B cell (primary cell): ENCODE data around the gene MYO10. TPM values are rescaled to one million over a fixed set of nuclear protein-coding genes. Genes with fewer than 3 reads are reported as not detected.

Experiments
- ATAC-seq: fragments of 200-7000 bp; cut with Tn5 transposase; one replicate; pipeline ENCODE4 v1.10.0; 2021; ENCODE audit warnings: low read depth, mild to moderate bottlenecking, moderate number of reproducible peaks, moderate library complexity
- CTCF ChIA-PET: fragments of 350-600 bp; sonication (Branson Sonifier 250); formaldehyde crosslinking; loops from one replicate; lab custom pipeline; 2021; ENCODE audit warnings: antibody characterized with exemption, inconsistent platforms; lab: Charles Lee
- POLR2A ChIA-PET: fragments of 350-600 bp; sonication (Branson Sonifier 250); formaldehyde crosslinking; loops from one replicate; lab custom pipeline; 2021; ENCODE audit warnings: antibody characterized with exemption; lab: Charles Lee
- DNase-seq: peaks from one replicate; pipeline ENCODE4 v3.0.0; 2013
- H2AFZ ChIP-seq: 2 replicates; pipeline ENCODE4 v1.6.1; 2012; ENCODE audit warnings: mild to moderate bottlenecking, low read depth, low read length; ENCODE audit not compliant: insufficient read depth, poor library complexity, severe bottlenecking
- H3K27ac ChIP-seq, 2 donors: 1 replicate in 1 of 2; 2 replicates in 1 of 2; pipeline ENCODE4 v1.5.1; 2012 to 2013; ENCODE audit warnings: low read length in 2 of 2, mild to moderate bottlenecking in 2 of 2, moderate library complexity in 1 of 2
- H3K27me3 ChIP-seq, 4 experiments: fragments of 200-600 bp in 1 of 4; sonication (generic) in 1 of 4; replicated peaks in 1 of 4; 1 replicate in 2 of 4; 2 replicates in 2 of 4; pipeline versions ENCODE4 v1.6.1 to v1.7.0; 2013 to 2016; ENCODE audit warnings: low read length in 3 of 4, mild to moderate bottlenecking in 2 of 4, mixed read lengths in 1 of 4, moderate library complexity in 1 of 4; ENCODE audit not compliant: insufficient read depth in 4 of 4, control insufficient read depth in 3 of 4; ENCODE audit errors: control extremely low read depth in 1 of 4
- H3K36me3 ChIP-seq, 2 experiments: replicated peaks in 1 of 2; 1 replicate in 1 of 2; 2 replicates in 1 of 2; pipeline versions ENCODE4 v1.6.1 to v1.7.1; 2013; ENCODE audit warnings: low read length in 1 of 2; ENCODE audit not compliant: insufficient read depth in 2 of 2, control insufficient read depth in 1 of 2; ENCODE audit errors: control extremely low read depth in 1 of 2, extremely low read depth in 1 of 2
- H3K4me1 ChIP-seq, 2 donors: fragments of 200-600 bp in 1 of 2; sonication (generic) in 1 of 2; 1 replicate in 1 of 2; 2 replicates in 1 of 2; pipeline versions ENCODE4 v1.5.1 to v1.6.1; 2013 to 2017; ENCODE audit warnings: low read length in 2 of 2; ENCODE audit not compliant: control insufficient read depth in 2 of 2, insufficient read depth in 2 of 2
- H3K4me2 ChIP-seq: replicated peaks from 2 replicates; pipeline ENCODE3; 2012; ENCODE audit warnings: mild to moderate bottlenecking, low read depth, low read length; ENCODE audit not compliant: poor library complexity, severe bottlenecking
- H3K4me3 ChIP-seq, 5 experiments: fragments of 200-600 bp in 1 of 5; sonication (generic) in 1 of 5; 1 replicate in 3 of 5; 2 replicates in 2 of 5; pipeline versions ENCODE4 v1.5.1 to v1.7.0; 2011 to 2016; ENCODE audit warnings: low read length in 4 of 5, mild to moderate bottlenecking in 4 of 5, low read depth in 2 of 5, control low read depth in 1 of 5, moderate library complexity in 1 of 5; ENCODE audit not compliant: insufficient read depth in 1 of 5; ENCODE audit errors: control extremely low read depth in 1 of 5, extremely low read depth in 1 of 5
- H3K79me2 ChIP-seq: fragments of 200-600 bp; sonication (generic); one replicate; pipeline ENCODE4 v1.6.0; 2016; ENCODE audit warnings: low read length; ENCODE audit not compliant: control insufficient read depth, insufficient read depth
- H3K9ac ChIP-seq: fragments of 200-600 bp; sonication (generic); 2 replicates; pipeline ENCODE4 v1.6.1; 2017; ENCODE audit warnings: mild to moderate bottlenecking, low read length, moderate library complexity
- H3K9me3 ChIP-seq, 3 donors: one replicate each; pipeline versions ENCODE4 v1.6.1 to v1.7.1; 2013; ENCODE audit warnings: low read length in 2 of 3; ENCODE audit not compliant: control insufficient read depth in 2 of 3, insufficient read depth in 1 of 3; ENCODE audit errors: control extremely low read depth in 1 of 3
- H4K20me1 ChIP-seq: 2 replicates; pipeline ENCODE4 v1.6.0; 2012; ENCODE audit warnings: mild to moderate bottlenecking, low read length; ENCODE audit not compliant: insufficient read depth, control insufficient read depth, poor library complexity, severe bottlenecking
- H3K27ac Mint-ChIP-seq: one replicate; pipeline ENCODE4 v1.8.0; 2021; ENCODE audit warnings: mixed read lengths
- H3K27me3 Mint-ChIP-seq: one replicate; pipeline ENCODE4 v1.8.0; 2021; ENCODE audit warnings: mixed read lengths
- H3K4me1 Mint-ChIP-seq: one replicate; pipeline ENCODE4 v1.8.0; 2021; ENCODE audit warnings: mixed read lengths
- H3K4me3 Mint-ChIP-seq: one replicate; pipeline ENCODE4 v1.8.0; 2021; ENCODE audit warnings: mixed read lengths
- H3K9me3 Mint-ChIP-seq: one replicate; pipeline ENCODE4 v1.8.0; 2022; ENCODE audit warnings: mixed read lengths; ENCODE audit not compliant: insufficient read depth
- EZH2 ChIP-seq: IDR thresholded peaks from 2 replicates; pipeline ENCODE4 v1.6.1; 2012; ENCODE audit warnings: borderline replicate concordance, low read depth, mild to moderate bottlenecking, moderate library complexity, low read length; ENCODE audit not compliant: insufficient read depth, poor library complexity, severe bottlenecking
- WGBS: methylation state at CpG from one replicate; pipeline ENCODE4 v1.1.5; 2013; ENCODE audit warnings: missing lambda C conversion rate; ENCODE audit not compliant: insufficient coverage; 5-methylcytosine and 5-hydroxymethylcytosine counted together
- intact Hi-C: fragments of 100-400 bp; cut with micrococcal nuclease; formaldehyde crosslinking; loops from one replicate; pipeline ENCODE4 v1.10.0; 2022
- polyA plus RNA-seq: library from polyadenylated mRNA; depleted of rRNA; stranded (reverse); fragments of >200 nt; gene quantifications from 2 replicates; pipeline ENCODE4 v1.2.3, GENCODE V29; 2012
- total RNA-seq, 2 donors: library from RNA; stranded (reverse); fragments of 120-200 nt in 1 of 2; gene quantifications; 1 replicate in 1 of 2; 2 replicates in 1 of 2; pipeline versions ENCODE4 v1.2.3 to v1.2.4, GENCODE V29; 2013 to 2022
- TF ChIP-seq, protein P1 (sequence below): fragments of 200-600 bp; IDR thresholded peaks from one replicate; pipeline ENCODE4 v1.8.0; 2022; ENCODE audit warnings: antibody characterized with exemption, mild to moderate bottlenecking

The MYO10 gene
- total and polyA plus RNA-seq, 2 donors (not counting 1 experiment from before 2014, with no cell fraction given), result 0.10 TPM; not detected in 1

- no peaks in the 10 kb centered on the region for H3K4me1 Mint-ChIP-seq
- no peaks in the 10 kb centered on the region for H3K36me3 ChIP-seq
- H3K9me3 Mint-ChIP-seq, result no peaks in the 10 kb centered on the region
- no peak for TF ChIP-seq EZH2
- TF ChIP-seq, protein P1, sequence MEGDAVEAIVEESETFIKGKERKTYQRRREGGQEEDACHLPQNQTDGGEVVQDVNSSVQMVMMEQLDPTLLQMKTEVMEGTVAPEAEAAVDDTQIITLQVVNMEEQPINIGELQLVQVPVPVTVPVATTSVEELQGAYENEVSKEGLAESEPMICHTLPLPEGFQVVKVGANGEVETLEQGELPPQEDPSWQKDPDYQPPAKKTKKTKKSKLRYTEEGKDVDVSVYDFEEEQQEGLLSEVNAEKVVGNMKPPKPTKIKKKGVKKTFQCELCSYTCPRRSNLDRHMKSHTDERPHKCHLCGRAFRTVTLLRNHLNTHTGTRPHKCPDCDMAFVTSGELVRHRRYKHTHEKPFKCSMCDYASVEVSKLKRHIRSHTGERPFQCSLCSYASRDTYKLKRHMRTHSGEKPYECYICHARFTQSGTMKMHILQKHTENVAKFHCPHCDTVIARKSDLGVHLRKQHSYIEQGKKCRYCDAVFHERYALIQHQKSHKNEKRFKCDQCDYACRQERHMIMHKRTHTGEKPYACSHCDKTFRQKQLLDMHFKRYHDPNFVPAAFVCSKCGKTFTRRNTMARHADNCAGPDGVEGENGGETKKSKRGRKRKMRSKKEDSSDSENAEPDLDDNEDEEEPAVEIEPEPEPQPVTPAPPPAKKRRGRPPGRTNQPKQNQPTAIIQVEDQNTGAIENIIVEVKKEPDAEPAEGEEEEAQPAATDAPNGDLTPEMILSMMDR, result no peak
- no peak overlapping the region for H2AFZ ChIP-seq
- ChIA-PET CTCF (interaction anchor here (0.6 kb wide), 1 partner anchor 424 kb away, joined by 3 read pairs; no protein-coding TSS in a partner anchor), POLR2A (no interaction called here)
- H3K27me3 Mint-ChIP-seq, result no peaks in the 10 kb centered on the region
- H3K9ac ChIP-seq, result no peak overlapping the region
- DNase-seq (no peak), ATAC-seq (no peak)
- no peaks in the 10 kb centered on the region for H3K4me1 ChIP-seq
- H3K4me3 Mint-ChIP-seq, result no peak overlapping the region
- peaks cover 0 to 2% (median 0%) of the 10 kb centered on the region in 3 donors for H3K9me3 ChIP-seq
- 40% methylated on average over 1 of the region's 2 CpGs for WGBS
- no peak overlapping the region for H3K27ac Mint-ChIP-seq
- no peaks in the 10 kb centered on the region for H4K20me1 ChIP-seq
- H3K4me2 ChIP-seq, result no peak overlapping the region
- H3K4me3 ChIP-seq, result no peak overlapping the region
- H3K27ac ChIP-seq, result no peak overlapping the region
- no peaks in the 10 kb centered on the region for H3K79me2 ChIP-seq
- H3K27me3 ChIP-seq, result no peaks in the 10 kb centered on the region
- intact Hi-C loops, result loop anchor here (5.0 kb wide), 1 partner anchor 1241 kb away; no protein-coding TSS in a partner anchor
These were observed 40.0 kb upstream of the MYO10 start for GRCh38 chr5:16975950-16976624.

DNA sequence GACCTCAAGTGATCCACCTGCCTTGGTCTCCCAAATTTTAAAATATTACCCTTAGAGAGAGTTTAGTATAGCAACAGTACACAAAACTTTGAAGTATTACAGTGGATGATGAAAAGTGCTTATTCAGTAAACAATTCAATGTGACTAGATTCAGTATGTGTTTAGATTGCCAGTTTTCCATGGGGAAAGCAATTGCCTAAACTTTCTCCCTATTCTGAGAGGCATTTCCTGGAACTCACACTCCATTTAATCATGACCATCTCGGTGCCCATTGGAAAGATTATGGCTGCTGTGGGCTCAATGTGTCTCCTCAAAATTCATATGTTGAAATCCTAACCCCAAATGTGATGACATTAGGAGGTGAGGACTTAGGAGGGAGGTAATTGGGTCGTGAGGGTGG lies 38.9 kb upstream of the MYO10 start:
- ATAC-seq, result no peak
- CTCF ChIA-PET, result no interaction called here

More for the DNA sequence above, 38.9 kb upstream of the MYO10 start:
- Histone ChIP-seq H3K9me3 (peaks cover 0 to 2% (median 0%) of the 10 kb centered on the region in 3 donors), H3K27ac (no peak overlapping the region), H3K4me3 (no peak overlapping the region), H3K4me1 (no peaks in the 10 kb centered on the region), H3K9ac (no peak overlapping the region), H3K27me3 (no peaks in the 10 kb centered on the region), H3K36me3 (no peaks in the 10 kb centered on the region), H3K4me2 (no peak overlapping the region), H2AFZ (no peak overlapping the region), H3K79me2 (no peaks in the 10 kb centered on the region), H4K20me1 (no peaks in the 10 kb centered on the region)
- H3K27me3 Mint-ChIP-seq, result no peaks in the 10 kb centered on the region
- H3K9me3 Mint-ChIP-seq, result no peaks in the 10 kb centered on the region
- intact Hi-C loops, result loop anchor here (5.0 kb wide), 1 partner anchor 1242 kb away; no protein-coding TSS in a partner anchor
- H3K4me1 Mint-ChIP-seq, result no peaks in the 10 kb centered on the region
- no peak overlapping the region for H3K27ac Mint-ChIP-seq
- no peak for DNase-seq
- WGBS, result no CpG with 5 or more reads among the region's 2 CpGs
- no peak overlapping the region for H3K4me3 Mint-ChIP-seq
- POLR2A ChIA-PET, result no interaction called here
- no peak for TF ChIP-seq EZH2
- TF ChIP-seq, protein P1, result no peak
